Endothelial cell of hepatic sinusoid (primary cell): ENCODE measurements around the gene COMMD1.
"Not testable (repeated sequence)": the region's sequence is repeated elsewhere in the genome, so short reads cannot be mapped to it uniquely, and the experiment has no call there.

ENCODE experiments used
- in situ Hi-C: cut with HindIII; loops from 2 replicates; pipeline ENCODE4 v1.10.0; 2017; ENCODE audit warnings: low sequenced_read_pairs

Gene COMMD1

GRCh38 chr2:61905372-61906185, at the start of gene COMMD1:
Gene COMMD1, plus strand, starts transcription at chr2:61905674. Its CDS starts 5 bp downstream, at chr2:61905679.
- in situ Hi-C loops = no loop called here

GRCh38 chr2:61857224-61857623, 48.2 kb upstream of the COMMD1 start:
- in situ Hi-C loops = loop anchor here (25.0 kb wide), 1 partner anchor 345 kb away; no protein-coding TSS in a partner anchor

GRCh38 chr2:61862085-61862484, 43.4 kb upstream of the COMMD1 start:
- in situ Hi-C loops = loop anchor here (25.0 kb wide), 1 partner anchor 350 kb away; no protein-coding TSS in a partner anchor

- in situ Hi-C loops = loop anchor here (25.0 kb wide), 1 partner anchor 354 kb away; no protein-coding TSS in a partner anchor
Measured at GRCh38 chr2:61866482-61867089, 38.9 kb upstream of the COMMD1 start.

- in situ Hi-C loops = no loop called here
Measured at GRCh38 chr2:61876400-61876799, 29.1 kb upstream of the COMMD1 start.

- in situ Hi-C loops = no loop called here
Measured at GRCh38 chr2:61877571-61878245, 27.8 kb upstream of the COMMD1 start.

GRCh38 chr2:61878761-61879160, 26.7 kb upstream of the COMMD1 start:
- in situ Hi-C loops = no loop called here

- in situ Hi-C loops = not testable (repeated sequence)
Measured at GRCh38 chr2:61879351-61879750, 26.1 kb upstream of the COMMD1 start.

GRCh38 chr2:61882850-61883249, 22.6 kb upstream of the COMMD1 start:
- in situ Hi-C loops = no loop called here

- in situ Hi-C loops = no loop called here
Measured at GRCh38 chr2:61885896-61886603, 19.4 kb upstream of the COMMD1 start.

- in situ Hi-C loops = no loop called here
Measured at GRCh38 chr2:61887717-61888266, 17.7 kb upstream of the COMMD1 start.

- in situ Hi-C loops = no loop called here
Measured at GRCh38 chr2:61888267-61889055, 17.0 kb upstream of the COMMD1 start, which contains the start of gene CCT4. Gene CCT4, minus strand, starts transcription at chr2:61888656. Its CDS starts 149 bp downstream, at chr2:61888507.

- in situ Hi-C loops = no loop called here
Measured at GRCh38 chr2:61898810-61899209, 6.7 kb upstream of the COMMD1 start.

GRCh38 chr2:61900281-61900680, 5.2 kb upstream of the COMMD1 start:
- in situ Hi-C loops = no loop called here

- in situ Hi-C loops = no loop called here
Measured at GRCh38 chr2:61906186-61906470, 654 bp downstream of the COMMD1 start.

GRCh38 chr2:61909116-61909515, 3.6 kb downstream of the COMMD1 start:
- in situ Hi-C loops = no loop called here

- in situ Hi-C loops = no loop called here
Measured at GRCh38 chr2:61910603-61911002, 5.1 kb downstream of the COMMD1 start.

GRCh38 chr2:61911510-61911909, 6.0 kb downstream of the COMMD1 start:
- in situ Hi-C loops = no loop called here

GRCh38 chr2:61914794-61915193, 9.3 kb downstream of the COMMD1 start:
- in situ Hi-C loops = not testable (repeated sequence)

- in situ Hi-C loops = no loop called here
Measured at GRCh38 chr2:61920548-61920947, 15.1 kb downstream of the COMMD1 start.
